HEK293 (cell line): ENCODE measurements around the gene ZMYM5.
A peak's percentile ranks its signal among the peaks of the same experiment; 100 is the strongest.

Experiments used
- BCL11A ChIP-seq: fragments of 450-650 bp; formaldehyde crosslinking; IDR thresholded peaks from 2 replicates; pipeline ENCODE4 v1.5.1; 2016; ENCODE audit warnings: low read depth, missing biosample characterization, missing genetic modification characterization
- FEZF1 ChIP-seq: fragments of 450-650 bp; formaldehyde crosslinking; IDR thresholded peaks from 2 replicates; pipeline ENCODE4 v1.5.1; 2016; ENCODE audit warnings: missing biosample characterization, missing genetic modification characterization
- GFI1B ChIP-seq: fragments of 450-650 bp; formaldehyde crosslinking; IDR thresholded peaks from 2 replicates; pipeline ENCODE4 v1.5.1; 2016; ENCODE audit warnings: missing biosample characterization, missing genetic modification characterization
- OVOL3 ChIP-seq: fragments of 450-650 bp; formaldehyde crosslinking; IDR thresholded peaks from 2 replicates; pipeline ENCODE4 v1.5.1; 2016; ENCODE audit warnings: missing biosample characterization, missing genetic modification characterization
- YY2 ChIP-seq: fragments of 450-650 bp; formaldehyde crosslinking; IDR thresholded peaks from 2 replicates; pipeline ENCODE4 v1.5.1; 2016; ENCODE audit warnings: missing biosample characterization, missing genetic modification characterization
- ZBTB1 ChIP-seq: fragments of 450-650 bp; formaldehyde crosslinking; IDR thresholded peaks from 2 replicates; pipeline ENCODE4 v1.5.1; 2016; ENCODE audit warnings: missing biosample characterization, missing genetic modification characterization
- ZBTB7A ChIP-seq: fragments of 450-650 bp; formaldehyde crosslinking; IDR thresholded peaks from 2 replicates; pipeline ENCODE4 v1.5.1; 2016; ENCODE audit warnings: low read depth, missing biosample characterization, missing genetic modification characterization
- ZFHX2 ChIP-seq: fragments of 450-650 bp; formaldehyde crosslinking; conservative IDR thresholded peaks from 2 replicates; pipeline ENCODE4 v1.5.1; 2016; ENCODE audit warnings: missing biosample characterization, missing genetic modification characterization
- ZNF10 ChIP-seq: fragments of 450-650 bp; formaldehyde crosslinking; IDR thresholded peaks from 2 replicates; pipeline ENCODE4 v1.5.1; 2017; ENCODE audit warnings: missing biosample characterization, missing genetic modification characterization
- ZNF140 ChIP-seq: fragments of 450-650 bp; formaldehyde crosslinking; IDR thresholded peaks from 2 replicates; pipeline ENCODE4 v1.5.1; 2016; ENCODE audit warnings: missing biosample characterization, missing genetic modification characterization
- ZNF157 ChIP-seq: fragments of 450-650 bp; formaldehyde crosslinking; IDR thresholded peaks from 2 replicates; pipeline ENCODE4 v1.5.1; 2016; ENCODE audit warnings: missing biosample characterization, missing genetic modification characterization
- ZNF211 ChIP-seq: fragments of 450-650 bp; formaldehyde crosslinking; IDR thresholded peaks from 2 replicates; pipeline ENCODE4 v1.5.1; 2016; ENCODE audit warnings: low read depth, missing biosample characterization, missing genetic modification characterization
- ZNF223 ChIP-seq: fragments of 450-650 bp; formaldehyde crosslinking; IDR thresholded peaks from 2 replicates; pipeline ENCODE4 v1.5.1; 2016; ENCODE audit warnings: missing biosample characterization, missing genetic modification characterization
- ZNF266 ChIP-seq: fragments of 450-650 bp; formaldehyde crosslinking; IDR thresholded peaks from 2 replicates; pipeline ENCODE4 v1.5.1; 2016; ENCODE audit warnings: missing biosample characterization, missing genetic modification characterization, low read depth
- ZNF274 ChIP-seq, 2 experiments: fragments of 200-500 bp in 1 of 2; fragments of 450-650 bp in 1 of 2; sonication (Bioruptor generic) in 1 of 2; formaldehyde crosslinking in 1 of 2; IDR thresholded peaks; 2 replicates each; pipeline versions ENCODE4 v1.5.1 to v1.6.1; 2014 to 2016; ENCODE audit warnings: borderline replicate concordance in 1 of 2, inconsistent platforms in 1 of 2, low read length in 1 of 2, missing biosample characterization in 1 of 2, missing genetic modification characterization in 1 of 2
- ZNF335 ChIP-seq: fragments of 450-650 bp; formaldehyde crosslinking; conservative IDR thresholded peaks from 2 replicates; pipeline ENCODE4 v1.5.1; 2016; ENCODE audit warnings: missing biosample characterization, missing genetic modification characterization
- ZNF394 ChIP-seq: fragments of 450-650 bp; formaldehyde crosslinking; IDR thresholded peaks from 2 replicates; pipeline ENCODE4 v1.5.1; 2016; ENCODE audit warnings: missing biosample characterization, missing genetic modification characterization, mild to moderate bottlenecking, moderate library complexity, borderline replicate concordance
- ZNF398 ChIP-seq: fragments of 450-650 bp; formaldehyde crosslinking; IDR thresholded peaks from 2 replicates; pipeline ENCODE4 v1.5.1; 2017; ENCODE audit warnings: missing biosample characterization, missing genetic modification characterization
- ZNF529 ChIP-seq: fragments of 450-650 bp; formaldehyde crosslinking; IDR thresholded peaks from 2 replicates; pipeline ENCODE4 v1.5.1; 2017; ENCODE audit warnings: missing genetic modification characterization, missing biosample characterization; ENCODE audit not compliant: insufficient replicate concordance
- ZNF549 ChIP-seq: fragments of 450-650 bp; IDR thresholded peaks from 2 replicates; pipeline ENCODE4 v1.5.1; 2018; ENCODE audit warnings: missing biosample characterization, missing genetic modification characterization, mild to moderate bottlenecking, inconsistent platforms, moderate library complexity
- ZNF558 ChIP-seq: fragments of 450-650 bp; formaldehyde crosslinking; IDR thresholded peaks from 2 replicates; pipeline ENCODE4 v1.5.1; 2016; ENCODE audit warnings: missing biosample characterization, missing genetic modification characterization
- ZNF561 ChIP-seq: fragments of 450-650 bp; IDR thresholded peaks from 2 replicates; pipeline ENCODE4 v1.5.1; 2018; ENCODE audit warnings: missing biosample characterization, missing genetic modification characterization, borderline replicate concordance
- ZNF585B ChIP-seq: fragments of 450-650 bp; formaldehyde crosslinking; IDR thresholded peaks from 2 replicates; pipeline ENCODE4 v1.5.1; 2016; ENCODE audit warnings: missing biosample characterization, missing genetic modification characterization
- ZNF596 ChIP-seq: fragments of 450-650 bp; IDR thresholded peaks from 2 replicates; pipeline ENCODE4 v1.5.0; 2018; ENCODE audit warnings: missing biosample characterization, mild to moderate bottlenecking, missing genetic modification characterization, moderate library complexity
- ZNF600 ChIP-seq: fragments of 450-650 bp; formaldehyde crosslinking; IDR thresholded peaks from 2 replicates; pipeline ENCODE4 v1.5.1; 2016; ENCODE audit warnings: missing biosample characterization, missing genetic modification characterization
- ZNF621 ChIP-seq: fragments of 450-650 bp; formaldehyde crosslinking; IDR thresholded peaks from 2 replicates; pipeline ENCODE4 v1.5.1; 2017; ENCODE audit warnings: missing biosample characterization, missing genetic modification characterization
- ZNF624 ChIP-seq: fragments of 450-650 bp; formaldehyde crosslinking; IDR thresholded peaks from 2 replicates; pipeline ENCODE4 v1.5.1; 2017; ENCODE audit warnings: missing biosample characterization, missing genetic modification characterization
- ZNF645 ChIP-seq: fragments of 450-650 bp; formaldehyde crosslinking; IDR thresholded peaks from 2 replicates; pipeline ENCODE4; 2016; ENCODE audit warnings: missing biosample characterization, missing genetic modification characterization
- ZNF654 ChIP-seq: fragments of 450-650 bp; formaldehyde crosslinking; IDR thresholded peaks from 2 replicates; pipeline ENCODE4 v1.5.1; 2016; ENCODE audit warnings: low read depth, missing biosample characterization, missing genetic modification characterization
- ZNF677 ChIP-seq: fragments of 450-650 bp; IDR thresholded peaks from 2 replicates; pipeline ENCODE4 v1.5.0; 2018; ENCODE audit warnings: missing biosample characterization, mild to moderate bottlenecking, missing genetic modification characterization, moderate library complexity
- TF ChIP-seq, protein P1 (sequence below): fragments of 450-650 bp; formaldehyde crosslinking; IDR thresholded peaks from 2 replicates; pipeline ENCODE4 v1.5.1; 2017; ENCODE audit warnings: missing biosample characterization, missing genetic modification characterization
- TF ChIP-seq, protein P2 (sequence below): fragments of 450-650 bp; formaldehyde crosslinking; IDR thresholded peaks from 2 replicates; pipeline ENCODE4 v1.5.1; 2016; ENCODE audit warnings: missing biosample characterization, missing genetic modification characterization
- TF ChIP-seq, protein P3 (sequence below): fragments of 450-650 bp; IDR thresholded peaks from 2 replicates; pipeline ENCODE4 v1.5.1; 2018; ENCODE audit warnings: missing biosample characterization, missing genetic modification characterization

ZMYM5 gene

DNA sequence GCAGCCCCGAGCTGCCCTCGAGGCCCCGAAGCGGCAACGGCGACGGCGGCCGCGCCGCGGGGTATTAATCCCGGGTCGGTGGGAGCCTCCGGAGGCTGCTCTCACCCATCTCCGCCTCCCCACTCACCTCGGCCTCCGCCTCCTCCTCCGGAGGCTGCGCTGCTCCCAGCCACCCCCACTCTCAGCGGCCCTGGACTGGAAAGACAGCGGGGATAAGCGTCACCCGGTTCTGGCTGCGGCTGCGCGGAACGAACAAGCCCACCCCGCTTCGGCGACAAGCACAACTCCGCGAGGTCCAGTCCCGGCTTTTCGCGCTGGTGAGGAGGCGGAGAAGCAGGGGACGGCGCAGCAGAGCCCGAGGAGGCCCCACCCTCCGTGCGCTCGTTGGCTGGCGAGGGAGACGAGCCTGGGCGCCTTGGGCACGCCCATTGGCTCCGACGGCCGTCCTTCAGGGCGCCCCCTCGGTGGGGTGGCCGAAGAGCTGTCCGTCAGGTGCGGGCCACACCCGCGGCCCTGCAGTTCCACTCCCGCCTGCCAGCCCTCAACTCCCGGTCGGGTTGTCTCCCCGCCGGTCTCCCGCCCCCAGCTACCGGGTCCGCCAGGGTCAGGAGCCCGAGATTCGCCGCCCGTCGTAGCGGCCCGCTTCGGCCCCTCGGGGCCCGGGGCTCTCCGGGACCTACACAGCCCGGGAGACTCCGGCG, at the start of gene ZMYM5 (continued):
- TF ChIP-seq, protein P1, sequence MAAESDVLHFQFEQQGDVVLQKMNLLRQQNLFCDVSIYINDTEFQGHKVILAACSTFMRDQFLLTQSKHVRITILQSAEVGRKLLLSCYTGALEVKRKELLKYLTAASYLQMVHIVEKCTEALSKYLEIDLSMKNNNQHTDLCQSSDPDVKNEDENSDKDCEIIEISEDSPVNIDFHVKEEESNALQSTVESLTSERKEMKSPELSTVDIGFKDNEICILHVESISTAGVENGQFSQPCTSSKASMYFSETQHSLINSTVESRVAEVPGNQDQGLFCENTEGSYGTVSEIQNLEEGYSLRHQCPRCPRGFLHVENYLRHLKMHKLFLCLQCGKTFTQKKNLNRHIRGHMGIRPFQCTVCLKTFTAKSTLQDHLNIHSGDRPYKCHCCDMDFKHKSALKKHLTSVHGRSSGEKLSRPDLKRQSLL (tag by site-specific recombination): peak; percentile 5; the same call in 1 of the 2 replicates
- no peak for TF ChIP-seq FEZF1
- no peak for TF ChIP-seq ZNF223 (tag by site-specific recombination)
- TF ChIP-seq ZNF677: no peak
- peak; percentile 29; the same call in 1 of the 2 replicates for TF ChIP-seq ZNF398
- no peak for TF ChIP-seq ZNF274 (IDR thresholded peaks at IDR 0.05; ENCODE audit: low read length)
- no peak for TF ChIP-seq ZNF274 (tag by site-specific recombination; IDR thresholded peaks at IDR 0.05; ENCODE audit: borderline replicate concordance)
- TF ChIP-seq ZNF10 (tag by site-specific recombination): peak; percentile 96
- peak; percentile 94 for TF ChIP-seq ZNF600
- TF ChIP-seq ZNF549 (tag by site-specific recombination): no peak
- TF ChIP-seq ZNF585B (tag by site-specific recombination): no peak
- TF ChIP-seq ZNF211 (tag by site-specific recombination): no peak
- TF ChIP-seq ZBTB7A (tag by site-specific recombination): no peak
- no peak for TF ChIP-seq ZNF266
- no peak; the same call in none of the 2 replicates for TF ChIP-seq ZNF561 (tag by site-specific recombination)
- TF ChIP-seq ZNF157 (tag by site-specific recombination): no peak
- TF ChIP-seq BCL11A: 0 out of 2 replicates have a peak, but pooled peaks have one; percentile 15
- TF ChIP-seq ZNF558 (tag by site-specific recombination): no peak
- no peak for TF ChIP-seq ZNF596 (tag by site-specific recombination)
- TF ChIP-seq ZNF140: peak; percentile 98
- TF ChIP-seq YY2 (tag by site-specific recombination): no peak
- peak; percentile 73; the same call in 1 of the 2 replicates for TF ChIP-seq ZNF394 (tag by site-specific recombination)
- TF ChIP-seq OVOL3 (tag by site-specific recombination): no peak
- TF ChIP-seq, protein P2, sequence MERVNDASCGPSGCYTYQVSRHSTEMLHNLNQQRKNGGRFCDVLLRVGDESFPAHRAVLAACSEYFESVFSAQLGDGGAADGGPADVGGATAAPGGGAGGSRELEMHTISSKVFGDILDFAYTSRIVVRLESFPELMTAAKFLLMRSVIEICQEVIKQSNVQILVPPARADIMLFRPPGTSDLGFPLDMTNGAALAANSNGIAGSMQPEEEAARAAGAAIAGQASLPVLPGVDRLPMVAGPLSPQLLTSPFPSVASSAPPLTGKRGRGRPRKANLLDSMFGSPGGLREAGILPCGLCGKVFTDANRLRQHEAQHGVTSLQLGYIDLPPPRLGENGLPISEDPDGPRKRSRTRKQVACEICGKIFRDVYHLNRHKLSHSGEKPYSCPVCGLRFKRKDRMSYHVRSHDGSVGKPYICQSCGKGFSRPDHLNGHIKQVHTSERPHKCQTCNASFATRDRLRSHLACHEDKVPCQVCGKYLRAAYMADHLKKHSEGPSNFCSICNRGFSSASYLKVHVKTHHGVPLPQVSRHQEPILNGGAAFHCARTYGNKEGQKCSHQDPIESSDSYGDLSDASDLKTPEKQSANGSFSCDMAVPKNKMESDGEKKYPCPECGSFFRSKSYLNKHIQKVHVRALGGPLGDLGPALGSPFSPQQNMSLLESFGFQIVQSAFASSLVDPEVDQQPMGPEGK (tag by site-specific recombination): peak; percentile 74
- TF ChIP-seq ZNF624 (tag by site-specific recombination): no peak
- TF ChIP-seq ZNF529 (tag by site-specific recombination): no peak
- TF ChIP-seq ZBTB1 (tag by site-specific recombination): no peak
- no peak for TF ChIP-seq ZNF654 (tag by site-specific recombination)
- TF ChIP-seq ZNF335: peak; percentile 27; the same call in 1 of the 2 replicates
- no peak for TF ChIP-seq GFI1B (tag by site-specific recombination)
- peak; percentile 81 for TF ChIP-seq ZFHX2 (tag by site-specific recombination)
- TF ChIP-seq, protein P3, sequence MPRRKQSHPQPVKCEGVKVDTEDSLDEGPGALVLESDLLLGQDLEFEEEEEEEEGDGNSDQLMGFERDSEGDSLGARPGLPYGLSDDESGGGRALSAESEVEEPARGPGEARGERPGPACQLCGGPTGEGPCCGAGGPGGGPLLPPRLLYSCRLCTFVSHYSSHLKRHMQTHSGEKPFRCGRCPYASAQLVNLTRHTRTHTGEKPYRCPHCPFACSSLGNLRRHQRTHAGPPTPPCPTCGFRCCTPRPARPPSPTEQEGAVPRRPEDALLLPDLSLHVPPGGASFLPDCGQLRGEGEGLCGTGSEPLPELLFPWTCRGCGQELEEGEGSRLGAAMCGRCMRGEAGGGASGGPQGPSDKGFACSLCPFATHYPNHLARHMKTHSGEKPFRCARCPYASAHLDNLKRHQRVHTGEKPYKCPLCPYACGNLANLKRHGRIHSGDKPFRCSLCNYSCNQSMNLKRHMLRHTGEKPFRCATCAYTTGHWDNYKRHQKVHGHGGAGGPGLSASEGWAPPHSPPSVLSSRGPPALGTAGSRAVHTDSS (tag by site-specific recombination): no peak
- no peak for TF ChIP-seq ZNF645 (tag by site-specific recombination)
- no peak for TF ChIP-seq ZNF621 (tag by site-specific recombination)
